Activated T-helper 17 cell treated with anti-CD3 and anti-CD28 coated beads, Interleukin-2, amount 50 U/mL, for 72 hours (primary cell): ENCODE results near the gene ARHGEF7. TPM values are rescaled to one million over a fixed set of nuclear protein-coding genes. Genes with fewer than 3 reads are reported as not detected.

ENCODE experiments used
- ATAC-seq: fragments of 150-1000 bp; cut with Tn5 transposase; replicated peaks from 2 replicates; pipeline ENCODE4 v1.10.0; 2021; ENCODE audit warnings: mild to moderate bottlenecking, moderate library complexity
- H3K27ac Mint-ChIP-seq: one replicate; pipeline ENCODE4 v1.8.0; 2022; ENCODE audit warnings: mixed read lengths
- H3K27me3 Mint-ChIP-seq: one replicate; pipeline ENCODE4 v1.8.0; 2022; ENCODE audit warnings: mixed read lengths
- H3K36me3 Mint-ChIP-seq: one replicate; pipeline ENCODE4 v1.8.0; 2022; ENCODE audit warnings: low read depth, mild to moderate bottlenecking, mixed read lengths
- H3K4me1 Mint-ChIP-seq: one replicate; pipeline ENCODE4 v1.8.0; 2022; ENCODE audit warnings: mixed read lengths
- H3K4me3 Mint-ChIP-seq: one replicate; pipeline ENCODE4 v1.8.0; 2022; ENCODE audit warnings: mild to moderate bottlenecking, mixed read lengths
- H3K9me3 Mint-ChIP-seq: one replicate; pipeline ENCODE4 v1.8.0; 2022; ENCODE audit warnings: mixed read lengths
- total RNA-seq, 2 donors: library from RNA; stranded (reverse); gene quantifications; one replicate each; pipeline ENCODE4 v1.2.3, GENCODE V29; 2022

The ARHGEF7 gene
- total RNA-seq, 2 donors from 2014 or later = 70.2 to 127 TPM

DNA sequence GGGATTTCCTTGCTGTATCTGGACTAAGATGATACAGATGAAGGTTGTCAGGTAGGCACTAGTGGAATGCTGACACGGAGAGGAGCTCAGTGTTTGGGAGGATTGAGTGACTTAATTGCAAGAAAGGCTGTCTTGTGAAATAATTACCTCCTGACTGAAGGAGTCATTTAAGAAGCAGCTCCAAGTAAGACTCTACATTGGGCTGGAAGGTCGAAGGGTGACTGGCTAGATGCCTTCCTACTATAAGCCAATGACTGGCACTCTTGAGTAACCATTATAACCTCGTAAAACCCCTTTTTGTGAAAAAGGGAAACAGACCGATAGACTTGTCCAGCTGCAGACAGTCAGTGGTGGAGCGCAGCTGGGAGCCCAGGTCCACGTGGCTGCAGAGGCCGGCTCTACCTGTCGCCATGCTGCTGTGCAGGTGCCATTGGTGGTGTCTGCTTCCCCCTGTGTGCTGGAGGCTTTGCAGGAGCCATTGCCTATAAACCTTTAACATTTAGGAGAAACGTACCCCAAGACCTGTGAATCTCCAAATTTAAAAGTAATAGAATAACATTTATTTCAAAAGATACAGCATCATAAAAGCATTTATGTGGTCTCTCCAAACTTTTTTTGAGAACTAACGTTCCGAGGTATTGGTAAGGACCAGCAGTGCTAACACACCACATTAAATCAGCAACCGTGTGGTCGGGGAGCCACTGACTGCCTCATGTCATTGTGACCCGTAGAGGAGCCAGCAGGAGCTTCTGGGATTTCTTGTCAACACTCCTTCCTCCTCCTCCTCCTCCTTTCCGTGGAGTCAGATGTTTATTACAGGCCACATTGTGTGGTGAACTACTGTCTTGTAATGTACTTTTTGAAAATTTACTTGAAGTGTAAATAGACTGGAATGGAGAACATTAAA, 124.9 kb downstream of the ARHGEF7 start:
- Mint-ChIP-seq H3K4me1 (peaks cover 5% of the 10 kb centered on the region), H3K9me3 (no peaks in the 10 kb centered on the region), H3K27ac (no peak overlapping the region), H3K4me3 (no peak overlapping the region), H3K27me3 (no peaks in the 10 kb centered on the region), H3K36me3 (peaks cover 79% of the 10 kb centered on the region)
- ATAC-seq = no peak

- peaks cover 5% of the 10 kb centered on the region for H3K4me1 Mint-ChIP-seq
- H3K36me3 Mint-ChIP-seq = peaks cover 79% of the 10 kb centered on the region
- H3K9me3 Mint-ChIP-seq = no peaks in the 10 kb centered on the region
- H3K4me3 Mint-ChIP-seq = no peak overlapping the region
- no peaks in the 10 kb centered on the region for H3K27me3 Mint-ChIP-seq
- no peak overlapping the region for H3K27ac Mint-ChIP-seq
- no peak for ATAC-seq
Measured at GRCh38 chr13:111241006-111241755, 126.1 kb downstream of the ARHGEF7 start.

- no peak overlapping the region for H3K4me3 Mint-ChIP-seq
- H3K9me3 Mint-ChIP-seq = no peaks in the 10 kb centered on the region
Measured at GRCh38 chr13:111241862-111242261, 126.8 kb downstream of the ARHGEF7 start.

DNA sequence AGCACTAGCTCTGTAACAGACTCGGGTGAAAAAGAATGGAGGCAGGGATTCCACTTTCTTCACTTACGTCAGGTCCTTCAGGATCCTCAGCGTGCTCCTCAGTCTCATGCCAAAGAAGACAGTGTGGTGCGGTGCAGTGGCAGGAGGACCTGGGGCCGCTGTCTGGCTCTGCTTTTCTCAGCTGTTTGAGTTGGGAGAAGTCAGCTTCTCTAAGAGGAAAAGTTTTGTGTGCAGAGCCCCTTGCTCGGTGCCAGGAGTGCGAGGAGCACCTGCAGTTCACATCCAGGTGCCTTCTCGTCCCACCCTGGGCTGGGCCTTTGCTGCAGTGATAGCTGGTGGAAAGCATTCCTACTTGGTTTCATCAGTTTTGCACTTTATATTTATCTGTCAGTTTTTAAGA, 127.5 kb downstream of the ARHGEF7 start:
- H3K4me3 Mint-ChIP-seq = no peak overlapping the region
- no peaks in the 10 kb centered on the region for H3K27me3 Mint-ChIP-seq
- ATAC-seq = no peak
- peaks cover 5% of the 10 kb centered on the region for H3K4me1 Mint-ChIP-seq
- no peak overlapping the region for H3K27ac Mint-ChIP-seq
- H3K36me3 Mint-ChIP-seq = peaks cover 84% of the 10 kb centered on the region
- no peaks in the 10 kb centered on the region for H3K9me3 Mint-ChIP-seq

More at GRCh38 chr13:111241862-111242261, 126.8 kb downstream of the ARHGEF7 start:
- Mint-ChIP-seq H3K36me3 (peaks cover 81% of the 10 kb centered on the region), H3K27me3 (no peaks in the 10 kb centered on the region), H3K4me1 (peaks cover 5% of the 10 kb centered on the region), H3K27ac (no peak overlapping the region)
- ATAC-seq = no peak

GRCh38 chr13:111243981-111244380, 128.9 kb downstream of the ARHGEF7 start:
- Mint-ChIP-seq H3K27ac (no peak overlapping the region), H3K9me3 (no peaks in the 10 kb centered on the region), H3K4me3 (no peak overlapping the region), H3K36me3 (peaks cover 91% of the 10 kb centered on the region), H3K4me1 (peaks cover 5% of the 10 kb centered on the region), H3K27me3 (no peaks in the 10 kb centered on the region)
- ATAC-seq = no peak

- Mint-ChIP-seq H3K9me3 (no peaks in the 10 kb centered on the region), H3K27me3 (no peaks in the 10 kb centered on the region), H3K36me3 (peaks cover 97% of the 10 kb centered on the region), H3K27ac (no peak overlapping the region), H3K4me1 (peaks cover 13% of the 10 kb centered on the region), H3K4me3 (no peak overlapping the region)
- peak; percentile 18 for ATAC-seq
Measured at GRCh38 chr13:111245576-111246384, 130.7 kb downstream of the ARHGEF7 start.

- Mint-ChIP-seq H3K4me3 (no peak overlapping the region), H3K27me3 (no peaks in the 10 kb centered on the region), H3K36me3 (peaks cover 97% of the 10 kb centered on the region), H3K9me3 (no peaks in the 10 kb centered on the region), H3K4me1 (peaks cover 23% of the 10 kb centered on the region), H3K27ac (no peak overlapping the region)
- ATAC-seq = no peak
Measured at GRCh38 chr13:111247552-111247951, 132.4 kb downstream of the ARHGEF7 start.

- H3K36me3 Mint-ChIP-seq = peaks cover 100% of the 10 kb centered on the region
- ATAC-seq = no peak
- peaks cover 26% of the 10 kb centered on the region for H3K4me1 Mint-ChIP-seq
- H3K27me3 Mint-ChIP-seq = no peaks in the 10 kb centered on the region
- no peak overlapping the region for H3K27ac Mint-ChIP-seq
- no peak overlapping the region for H3K4me3 Mint-ChIP-seq
- no peaks in the 10 kb centered on the region for H3K9me3 Mint-ChIP-seq
Measured at GRCh38 chr13:111248822-111249221, 133.7 kb downstream of the ARHGEF7 start.

GRCh38 chr13:111249637-111250360, 134.7 kb downstream of the ARHGEF7 start:
- H3K27me3 Mint-ChIP-seq = no peaks in the 10 kb centered on the region
- H3K4me3 Mint-ChIP-seq = no peak overlapping the region
- H3K36me3 Mint-ChIP-seq = peaks cover 95% of the 10 kb centered on the region
- H3K27ac Mint-ChIP-seq = peak overlapping the region; percentile 59
- peaks cover 22% of the 10 kb centered on the region for H3K4me1 Mint-ChIP-seq
- H3K9me3 Mint-ChIP-seq = no peaks in the 10 kb centered on the region
- no peak for ATAC-seq

GRCh38 chr13:111251646-111252445, 136.7 kb downstream of the ARHGEF7 start:
- no peaks in the 10 kb centered on the region for H3K27me3 Mint-ChIP-seq
- peak overlapping the region; percentile 61 for H3K27ac Mint-ChIP-seq
- H3K4me1 Mint-ChIP-seq = peaks cover 23% of the 10 kb centered on the region
- H3K4me3 Mint-ChIP-seq = no peak overlapping the region
- no peaks in the 10 kb centered on the region for H3K9me3 Mint-ChIP-seq
- ATAC-seq = peak; percentile 80
- H3K36me3 Mint-ChIP-seq = peaks cover 92% of the 10 kb centered on the region

DNA sequence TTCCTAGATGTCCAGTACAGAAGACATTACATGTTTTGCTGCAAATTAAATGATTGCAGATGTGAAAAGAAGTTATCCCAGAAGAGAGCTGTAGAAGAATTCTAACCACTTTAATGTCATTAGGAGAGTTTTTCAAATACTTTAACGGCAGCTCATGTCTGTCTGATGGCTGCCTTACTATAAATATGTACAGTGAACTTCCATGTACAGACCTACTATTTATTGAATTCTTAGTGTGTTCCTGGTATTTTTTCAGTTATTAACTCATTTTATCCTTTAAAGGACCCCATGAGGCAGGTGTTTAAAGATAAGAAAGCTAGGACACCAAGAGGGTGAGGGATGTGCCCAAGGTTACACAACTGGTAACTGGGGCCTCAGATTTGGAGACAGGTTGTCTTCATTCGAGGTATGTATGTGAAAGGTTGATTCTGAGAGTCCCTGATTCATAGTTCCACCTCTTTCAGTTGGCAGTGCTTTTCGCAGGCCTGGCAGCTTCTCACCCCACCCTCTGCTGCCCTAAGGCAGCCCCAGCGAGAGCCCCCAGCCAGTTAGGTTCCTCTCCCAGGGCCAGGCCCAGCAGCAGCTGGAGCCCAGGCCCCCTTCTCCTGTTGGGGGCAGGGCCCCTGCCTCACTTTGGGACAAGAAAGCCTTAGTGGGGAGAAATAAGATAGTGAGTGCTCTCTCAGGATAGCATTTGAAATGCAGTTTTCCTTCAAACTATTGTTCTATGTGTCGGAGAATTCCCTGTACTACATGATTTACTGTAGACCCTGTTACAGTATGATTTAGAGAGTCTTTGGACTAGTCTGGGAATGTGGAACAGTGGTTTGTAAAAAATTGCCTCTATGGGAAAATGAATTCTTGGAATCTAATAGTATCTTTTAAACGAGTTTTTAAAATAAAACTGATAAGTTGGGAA, 137.6 kb downstream of the ARHGEF7 start:
- peaks cover 92% of the 10 kb centered on the region for H3K36me3 Mint-ChIP-seq
- no peak for ATAC-seq
- H3K27ac Mint-ChIP-seq = peak overlapping the region; percentile 61
- H3K9me3 Mint-ChIP-seq = peaks cover 4% of the 10 kb centered on the region
- no peaks in the 10 kb centered on the region for H3K27me3 Mint-ChIP-seq
- peaks cover 27% of the 10 kb centered on the region for H3K4me1 Mint-ChIP-seq
- no peak overlapping the region for H3K4me3 Mint-ChIP-seq

DNA sequence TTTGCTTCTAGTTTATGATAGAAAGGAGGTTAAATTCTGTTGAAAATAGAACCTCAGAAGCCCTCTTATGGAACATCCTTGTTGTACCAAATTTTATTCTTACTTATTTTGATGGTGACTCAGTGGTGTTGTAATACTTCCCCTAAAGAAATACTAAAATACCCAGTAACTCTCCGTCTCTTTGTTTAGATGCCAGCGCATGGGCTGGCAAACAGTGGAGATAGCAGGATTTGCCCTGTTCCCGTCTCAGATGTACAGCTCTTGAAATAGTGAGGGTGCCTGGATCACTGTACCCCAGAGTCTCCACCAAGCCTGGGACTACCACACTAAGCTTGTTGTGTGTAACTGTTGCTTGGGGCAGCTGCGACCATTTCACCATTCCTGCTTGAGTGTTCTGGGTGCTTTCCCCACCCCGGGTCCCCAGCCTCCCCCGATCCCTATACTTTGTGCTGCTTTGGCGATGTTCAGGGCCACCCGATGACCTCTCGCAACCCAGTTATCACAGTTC, 138.3 kb downstream of the ARHGEF7 start:
- H3K4me1 Mint-ChIP-seq = peaks cover 27% of the 10 kb centered on the region
- ATAC-seq = no peak
- H3K27ac Mint-ChIP-seq = no peak overlapping the region
- no peaks in the 10 kb centered on the region for H3K27me3 Mint-ChIP-seq
- no peak overlapping the region for H3K4me3 Mint-ChIP-seq
- H3K9me3 Mint-ChIP-seq = peaks cover 4% of the 10 kb centered on the region
- H3K36me3 Mint-ChIP-seq = peaks cover 92% of the 10 kb centered on the region
